ENCODE results near the gene PES1. TPM values are rescaled to one million over a fixed set of nuclear protein-coding genes. Genes with fewer than 3 reads are reported as not detected.
"Not testable (repeated sequence)": the region's sequence is repeated elsewhere in the genome, so short reads cannot be mapped to it uniquely, and the experiment has no call there.

PES1 gene
- total RNA-seq, result 115 and 119 TPM in 2 replicates

DNA sequence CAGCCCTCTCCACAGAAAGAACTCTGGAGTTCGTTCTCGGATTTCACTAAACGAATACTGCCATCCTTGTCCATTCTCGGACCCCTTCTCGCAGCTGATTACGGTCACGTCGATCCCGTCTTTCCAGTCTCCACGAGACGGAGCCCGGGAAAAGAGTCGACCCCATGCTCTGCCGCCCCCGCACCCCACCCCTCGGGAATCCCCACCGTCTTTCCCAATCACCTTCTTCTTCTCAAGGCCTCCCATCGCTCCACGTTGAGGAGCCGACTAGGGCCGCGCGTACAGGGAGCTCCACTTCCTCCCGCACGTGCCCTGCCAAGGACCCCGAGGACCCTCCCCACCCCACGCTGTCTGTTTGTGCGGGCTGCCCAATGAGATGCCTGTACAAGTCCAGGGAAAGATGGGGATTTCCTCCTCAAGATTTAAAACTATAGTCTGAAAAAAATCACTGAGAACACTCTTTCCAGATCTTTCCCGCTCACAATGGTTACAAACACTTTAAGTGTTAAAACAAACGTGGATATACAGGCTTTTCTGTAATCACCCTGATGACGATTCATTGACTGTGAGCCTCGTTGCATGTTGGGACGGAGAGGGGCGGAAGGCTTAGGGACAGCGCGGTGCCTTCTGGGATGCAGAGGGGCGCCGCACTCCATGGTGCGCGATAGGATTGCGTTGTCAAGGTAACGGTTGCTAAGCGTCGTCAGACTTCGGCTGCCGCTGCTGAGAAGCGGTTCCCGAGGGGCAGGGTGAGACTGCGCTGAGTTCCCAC is at the start of gene PES1:
TSS of gene PES1 (minus strand) at position 323 of the 772 bp plus-strand sequence. CDS start at position 246, 77 bp downstream.
- peak; percentile 98 for DNase-seq (ENCODE audit: low read depth, low spot score)

GRCh38 chr22:30640839-30641430 is 49.2 kb upstream of the PES1 start:
- no peak for DNase-seq (ENCODE audit: low read depth, low spot score)

- DNase-seq (ENCODE audit: low read depth, low spot score), result no peak
Measured at GRCh38 chr22:30640361-30640760, 48.7 kb upstream of the PES1 start.

DNA sequence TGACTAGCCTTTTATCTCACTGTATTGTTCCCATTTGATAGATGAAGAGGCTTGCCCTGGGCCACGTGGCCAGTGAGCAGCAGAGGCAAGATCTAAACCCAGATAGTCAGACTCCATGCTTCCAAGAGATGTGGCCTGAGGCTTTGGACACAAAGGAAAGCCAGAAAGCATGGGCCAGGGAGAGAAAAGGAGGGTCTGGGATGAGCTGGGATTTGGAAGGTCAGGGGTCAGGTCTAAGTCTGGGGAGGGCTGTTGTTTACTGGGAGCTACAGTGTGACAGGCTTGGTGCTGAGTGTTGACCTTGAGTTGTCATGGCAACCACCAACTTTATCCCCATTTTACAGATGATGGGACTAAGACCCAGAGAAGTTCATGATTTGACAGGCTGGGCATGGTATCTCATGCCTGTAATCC is 46.0 kb upstream of the PES1 start:
- DNase-seq (ENCODE audit: low read depth, low spot score), result no peak

GRCh38 chr22:30636226-30637077 is 44.7 kb upstream of the PES1 start:
- no peak for DNase-seq (ENCODE audit: low read depth, low spot score)

DNA sequence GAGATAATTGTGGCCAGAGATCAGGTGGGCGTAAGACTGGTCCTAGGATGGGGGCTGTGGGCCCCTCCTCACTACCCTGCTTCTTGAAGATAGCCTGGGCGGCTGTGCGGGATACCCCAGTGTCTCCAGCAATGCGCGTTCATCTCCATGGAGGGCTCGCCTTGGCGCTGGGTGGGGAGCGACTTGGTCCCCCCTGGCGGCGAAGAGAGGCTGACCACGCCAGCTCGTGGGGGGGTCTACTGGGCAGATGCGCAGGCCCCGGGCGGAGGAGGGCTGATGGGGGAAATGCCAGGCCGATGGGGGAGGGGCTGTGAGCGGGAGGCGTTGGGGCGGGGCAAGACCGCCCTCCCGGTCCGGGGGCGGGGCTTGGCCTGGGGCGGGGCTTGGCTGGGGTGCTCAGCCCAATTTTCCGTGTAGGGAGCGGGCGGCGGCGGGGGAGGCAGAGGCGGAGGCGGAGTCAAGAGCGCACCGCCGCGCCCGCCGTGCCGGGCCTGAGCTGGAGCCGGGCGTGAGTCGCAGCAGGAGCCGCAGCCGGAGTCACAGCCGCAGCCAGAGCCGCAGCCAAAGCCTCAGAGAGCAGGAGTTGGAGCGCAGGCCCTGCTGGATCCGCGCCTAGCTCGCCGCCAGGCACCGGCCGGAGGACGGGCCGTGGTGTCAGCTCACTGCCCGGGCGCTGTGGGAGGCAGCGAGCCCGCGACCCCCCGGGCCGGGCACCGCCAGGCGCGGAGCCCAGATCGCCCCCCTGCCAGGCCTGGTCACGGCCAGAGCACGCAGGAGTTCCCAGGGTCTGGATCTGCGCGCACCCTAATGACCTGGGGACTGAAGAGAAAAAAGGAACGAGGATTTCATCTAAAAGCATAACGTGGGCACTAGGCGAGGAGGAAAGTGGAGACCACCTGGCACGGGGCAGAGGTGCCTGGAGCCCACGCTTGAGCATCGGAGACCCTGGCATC is 43.8 kb upstream of the PES1 start, which contains the start of gene SLC35E4:
TSS of gene SLC35E4 (plus strand) at position 509 of the 953 bp plus-strand sequence. CDS start 670 bp downstream, outside the sequence.
- DNase-seq (ENCODE audit: low read depth, low spot score), result peak; percentile 63

DNA sequence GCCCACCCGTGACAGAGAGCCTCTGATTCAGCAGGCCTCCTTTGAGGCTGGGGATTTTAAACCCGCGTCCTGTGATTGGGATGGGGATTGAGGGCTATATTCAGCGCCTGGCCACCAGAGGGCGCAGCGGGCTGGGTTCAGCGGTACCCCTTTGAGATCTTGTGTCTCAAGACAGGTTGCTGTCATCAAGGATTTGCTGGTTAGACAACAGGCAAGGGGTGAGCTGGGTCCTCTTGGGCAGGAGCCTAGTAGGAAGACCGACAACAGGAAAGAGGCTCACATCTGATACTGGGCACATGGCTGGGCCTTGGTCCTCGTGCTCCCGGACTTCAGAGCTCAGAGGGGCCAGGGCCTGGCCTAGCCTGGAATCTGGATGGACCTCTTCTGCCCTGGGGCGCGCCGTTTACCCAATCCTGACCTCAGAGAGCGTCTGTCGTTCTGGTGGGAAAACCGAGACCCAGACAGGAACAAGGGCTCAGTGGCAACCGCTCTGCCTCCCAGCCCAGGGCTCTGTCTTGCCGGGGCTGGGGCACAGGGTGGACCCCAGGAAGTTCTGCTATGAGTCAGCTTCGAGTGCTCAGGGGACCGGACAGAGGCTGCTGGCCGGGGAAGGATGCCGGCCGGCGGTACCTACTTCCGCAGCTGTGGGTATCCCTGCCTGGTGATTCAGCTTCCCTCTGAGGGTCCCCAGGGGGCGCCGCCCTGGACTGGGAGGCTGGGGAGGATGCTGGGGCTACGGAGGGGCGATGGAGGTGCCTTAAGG is 42.9 kb upstream of the PES1 start:
- DNase-seq (ENCODE audit: low read depth, low spot score), result peak; percentile 60

DNA sequence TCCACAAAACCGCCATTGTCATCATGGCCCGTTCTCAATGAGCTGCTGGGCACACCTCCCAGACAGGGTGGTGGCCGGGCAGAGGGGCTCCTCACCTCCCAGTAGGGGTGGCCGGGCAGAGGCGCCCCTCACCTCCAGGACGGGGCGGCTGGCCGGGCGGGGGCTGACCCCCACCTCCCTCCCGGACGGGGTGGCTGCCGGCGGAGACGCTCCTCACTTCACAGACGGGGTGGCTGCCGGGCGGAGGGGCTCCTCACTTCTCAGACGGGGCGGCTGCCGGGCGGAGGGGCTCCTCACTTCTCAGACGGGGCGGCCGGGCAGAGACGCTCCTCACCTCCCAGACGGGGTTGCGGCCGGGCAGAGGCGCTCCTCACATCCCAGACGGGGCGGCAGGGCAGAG is 39.8 kb upstream of the PES1 start:
- DNase-seq (ENCODE audit: low read depth, low spot score), result not testable (repeated sequence)

- DNase-seq (ENCODE audit: low read depth, low spot score), result no peak
Measured at GRCh38 chr22:30628491-30628890, 36.8 kb upstream of the PES1 start.

DNA sequence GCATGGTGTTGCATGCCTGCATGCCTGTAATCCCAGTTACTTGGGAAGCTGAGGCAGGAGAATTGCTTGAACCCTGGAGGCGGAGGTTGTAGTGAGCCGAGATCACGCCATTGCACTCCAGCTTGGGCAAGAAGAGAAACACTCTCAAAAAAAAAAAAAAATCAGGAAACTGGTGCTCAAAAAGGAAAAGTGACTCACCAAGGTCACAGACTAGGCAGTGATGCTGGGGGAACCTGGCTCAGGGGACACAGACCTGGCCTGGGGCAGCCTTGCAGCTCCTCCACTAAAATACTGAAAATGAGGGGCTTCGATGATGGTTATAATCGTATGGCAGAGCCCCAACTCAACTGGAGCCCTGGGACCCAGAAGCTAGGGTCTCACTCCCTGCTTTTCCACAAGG is 35.8 kb upstream of the PES1 start:
- DNase-seq (ENCODE audit: low read depth, low spot score), result no peak

DNA sequence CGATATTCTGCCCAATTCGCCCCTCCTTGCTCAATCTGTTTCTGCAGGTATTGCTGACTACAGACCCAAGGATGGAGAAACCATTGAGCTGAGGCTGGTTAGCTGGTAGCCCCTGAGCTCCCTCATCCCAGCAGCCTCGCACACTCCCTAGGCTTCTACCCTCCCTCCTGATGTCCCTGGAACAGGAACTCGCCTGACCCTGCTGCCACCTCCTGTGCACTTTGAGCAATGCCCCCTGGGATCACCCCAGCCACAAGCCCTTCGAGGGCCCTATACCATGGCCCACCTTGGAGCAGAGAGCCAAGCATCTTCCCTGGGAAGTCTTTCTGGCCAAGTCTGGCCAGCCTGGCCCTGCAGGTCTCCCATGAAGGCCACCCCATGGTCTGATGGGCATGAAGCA is 34.7 kb upstream of the PES1 start:
- no peak for DNase-seq (ENCODE audit: low read depth, low spot score)

DNA sequence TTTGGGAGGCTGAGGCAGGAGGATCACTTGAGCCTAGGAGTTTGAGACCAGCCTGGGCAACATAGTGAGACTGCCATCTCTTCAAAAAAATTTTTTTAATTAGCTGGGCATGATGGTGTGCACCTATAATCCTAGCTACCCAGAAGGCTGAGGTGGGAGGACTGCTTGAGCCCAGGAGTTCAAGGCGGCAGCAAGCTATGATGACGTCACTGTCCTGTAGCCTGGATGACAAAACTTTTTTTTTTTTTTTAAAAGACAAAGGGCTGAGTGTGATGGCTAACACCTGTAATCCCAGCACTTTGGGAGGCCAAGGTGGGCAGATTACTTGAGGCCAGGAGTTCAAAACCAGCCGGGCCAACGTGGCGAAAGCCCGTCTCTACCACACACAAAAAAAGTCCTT is 28.2 kb upstream of the PES1 start:
- not testable (repeated sequence) for DNase-seq (ENCODE audit: low read depth, low spot score)

DNA sequence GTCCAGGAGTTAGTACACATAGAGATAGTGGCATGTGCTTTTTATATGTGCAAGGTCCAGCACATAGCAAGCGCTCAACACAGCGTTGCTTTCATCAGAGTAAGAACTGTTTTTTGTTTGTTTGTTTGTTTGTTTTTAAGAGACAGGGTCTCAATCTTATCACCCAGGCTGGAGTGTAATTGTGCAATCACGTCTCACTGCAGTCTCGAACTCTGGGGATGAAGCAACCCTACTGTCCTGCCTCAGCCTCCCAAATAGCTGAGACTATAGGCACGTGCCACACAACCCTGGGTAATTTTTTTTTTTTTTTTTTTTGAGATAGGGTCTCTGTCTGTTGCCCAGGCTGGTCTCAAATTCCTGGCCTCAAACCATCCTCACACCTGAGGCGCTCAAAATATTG is 26.1 kb upstream of the PES1 start:
- DNase-seq (ENCODE audit: low read depth, low spot score), result no peak

DNA sequence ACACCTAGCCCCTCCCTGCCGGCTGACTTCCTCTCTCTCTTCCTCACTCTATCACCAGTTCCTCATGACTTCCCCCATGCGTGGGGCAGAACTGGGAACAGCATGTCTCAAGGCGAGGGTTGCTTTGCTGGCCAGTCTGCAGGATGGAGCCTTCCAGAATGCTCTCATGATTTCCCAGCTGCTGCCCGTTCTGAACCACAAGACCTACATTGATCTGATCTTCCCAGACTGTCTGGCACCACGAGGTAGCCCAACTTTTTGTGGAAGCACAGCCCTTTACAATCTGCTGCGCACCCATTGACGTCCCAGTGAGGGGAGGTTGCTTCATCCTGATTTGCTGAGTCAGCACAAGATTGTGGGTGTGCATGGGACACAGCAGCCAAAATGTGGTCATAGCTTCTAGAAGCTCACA is 23.8 kb upstream of the PES1 start:
- DNase-seq (ENCODE audit: low read depth, low spot score), result no peak

- no peak for DNase-seq (ENCODE audit: low read depth, low spot score)
Measured at GRCh38 chr22:30614879-30615278, 23.2 kb upstream of the PES1 start.

- no peak for DNase-seq (ENCODE audit: low read depth, low spot score)
Measured at GRCh38 chr22:30614268-30614667, 22.6 kb upstream of the PES1 start.

GRCh38 chr22:30612789-30613188 is 21.1 kb upstream of the PES1 start:
- DNase-seq (ENCODE audit: low read depth, low spot score), result no peak

GRCh38 chr22:30611197-30611596 is 19.5 kb upstream of the PES1 start:
- DNase-seq (ENCODE audit: low read depth, low spot score), result no peak

- DNase-seq (ENCODE audit: low read depth, low spot score), result no peak
Measured at GRCh38 chr22:30610299-30610698, 18.6 kb upstream of the PES1 start.

Measured in pulmonary artery endothelial cell (primary cell).